ENCODE measurements around the gene CCDC102A. TPM values are rescaled to one million over a fixed set of nuclear protein-coding genes. Genes with fewer than 3 reads are reported as not detected.

The CCDC102A gene
- total and polyA plus RNA-seq, 5 experiments from 2014 or later = 7.0 to 17.0 (median 9.2) TPM

- Mint-ChIP-seq H3K4me1 (peaks cover 0 to 3% (median 1%) of the 10 kb centered on the region in 4 donors), H3K27ac (no peak overlapping the region), H3K4me3 (no peak overlapping the region), H3K27me3 (no peaks in the 10 kb centered on the region), H3K9me3 (no peaks in the 10 kb centered on the region), H3K36me3 (peaks cover 0 to 61% (median 5%) of the 10 kb centered on the region in 3 donors)
- ATAC-seq = no peak
- peak in 1 of 10 donors; percentile 48 for DNase-seq
- POLR2A ChIA-PET = interaction anchor here (0.8 kb wide), 1 partner anchor 28 kb away, joined by 3 read pairs; the partner anchor contains the start of gene ADGRG5
Observed at GRCh38 chr16:57514371-57514770, 22.0 kb downstream of the CCDC102A start.

GRCh38 chr16:57513371-57514102, 22.8 kb downstream of the CCDC102A start:
- Mint-ChIP-seq H3K4me3 (no peak overlapping the region), H3K36me3 (peaks cover 0 to 53% (median 5%) of the 10 kb centered on the region in 3 donors), H3K4me1 (no peaks in the 10 kb centered on the region), H3K27me3 (no peaks in the 10 kb centered on the region), H3K9me3 (no peaks in the 10 kb centered on the region), H3K27ac (no peak overlapping the region)
- POLR2A ChIA-PET = no interaction called here
- DNase-seq (peak in 1 of 10 donors; percentile 60), ATAC-seq (no peak)

GRCh38 chr16:57512296-57513001, 23.9 kb downstream of the CCDC102A start:
- Mint-ChIP-seq H3K4me1 (no peaks in the 10 kb centered on the region), H3K4me3 (no peak overlapping the region), H3K27me3 (no peaks in the 10 kb centered on the region), H3K36me3 (peaks cover 0 to 44% (median 5%) of the 10 kb centered on the region in 3 donors), H3K9me3 (no peaks in the 10 kb centered on the region), H3K27ac (peak overlapping the region in 1 of 10 donors; percentile 72)
- DNase-seq (peak in 1 of 10 donors; percentile 56), ATAC-seq (no peak)
- POLR2A ChIA-PET = no interaction called here

- H3K27ac Mint-ChIP-seq = peak overlapping the region in 3 of 10 donors; percentile 37 to 59 (median 40)
- no peak overlapping the region for H3K4me3 Mint-ChIP-seq
- no peaks in the 10 kb centered on the region for H3K9me3 Mint-ChIP-seq
- peaks cover 0 to 30% (median 2%) of the 10 kb centered on the region in 3 donors for H3K36me3 Mint-ChIP-seq
- H3K27me3 Mint-ChIP-seq = peaks cover 0 to 3% (median 0%) of the 10 kb centered on the region in 5 donors
- POLR2A ChIA-PET = no interaction called here
- ATAC-seq (no peak), DNase-seq (peak in 1 of 10 donors; percentile 27)
- H3K4me1 Mint-ChIP-seq = peaks cover 0 to 3% (median 0%) of the 10 kb centered on the region in 4 donors
Observed at GRCh38 chr16:57510016-57510871, 26.1 kb downstream of the CCDC102A start.

GRCh38 chr16:57509231-57509923, 27.0 kb downstream of the CCDC102A start:
- Mint-ChIP-seq H3K36me3 (peaks cover 0 to 27% (median 2%) of the 10 kb centered on the region in 3 donors), H3K27ac (peak overlapping the region in 1 of 10 donors; percentile 27), H3K4me1 (peaks cover 0 to 3% (median 0%) of the 10 kb centered on the region in 4 donors), H3K9me3 (no peaks in the 10 kb centered on the region), H3K4me3 (no peak overlapping the region), H3K27me3 (peaks cover 0 to 6% (median 0%) of the 10 kb centered on the region in 5 donors)
- ATAC-seq = no peak
- POLR2A ChIA-PET = no interaction called here
- DNase-seq = peak in 1 of 10 donors; percentile 50

GRCh38 chr16:57508035-57508425, 28.3 kb downstream of the CCDC102A start:
- POLR2A ChIA-PET = no interaction called here
- H3K4me3 Mint-ChIP-seq = no peak overlapping the region
- H3K4me1 Mint-ChIP-seq = peaks cover 0 to 3% (median 0%) of the 10 kb centered on the region in 4 donors
- H3K27me3 Mint-ChIP-seq = peaks cover 0 to 6% (median 0%) of the 10 kb centered on the region in 5 donors
- no peak overlapping the region for H3K27ac Mint-ChIP-seq
- ATAC-seq (no peak), DNase-seq (peak in 1 of 10 donors; percentile 19)
- peaks cover 0 to 13% (median 2%) of the 10 kb centered on the region in 3 donors for H3K36me3 Mint-ChIP-seq
- H3K9me3 Mint-ChIP-seq = no peaks in the 10 kb centered on the region

- DNase-seq (peak in 1 of 10 donors; percentile 54), ATAC-seq (no peak)
- H3K27ac Mint-ChIP-seq = no peak overlapping the region
- H3K4me1 Mint-ChIP-seq = peaks cover 0 to 3% (median 0%) of the 10 kb centered on the region in 4 donors
- POLR2A ChIA-PET = no interaction called here
- H3K27me3 Mint-ChIP-seq = peaks cover 0 to 6% (median 0%) of the 10 kb centered on the region in 5 donors
- peaks cover 0 to 10% (median 0%) of the 10 kb centered on the region in 3 donors for H3K36me3 Mint-ChIP-seq
- H3K4me3 Mint-ChIP-seq = no peak overlapping the region
- no peaks in the 10 kb centered on the region for H3K9me3 Mint-ChIP-seq
Observed at GRCh38 chr16:57507136-57508034, 29.0 kb downstream of the CCDC102A start.

GRCh38 chr16:57505169-57505568, 31.2 kb downstream of the CCDC102A start:
- peaks cover 0 to 6% (median 0%) of the 10 kb centered on the region in 5 donors for H3K27me3 Mint-ChIP-seq
- no peak overlapping the region for H3K4me3 Mint-ChIP-seq
- H3K4me1 Mint-ChIP-seq = peaks cover 6 to 13% (median 10%) of the 10 kb centered on the region in 4 donors
- no peak for DNase-seq
- H3K27ac Mint-ChIP-seq = peak overlapping the region in 1 of 10 donors; percentile 7
- no peaks in the 10 kb centered on the region for H3K36me3 Mint-ChIP-seq
- POLR2A ChIA-PET = interaction anchor here (0.7 kb wide), 2 partner anchors 16 to 114 kb away, joined by 4 to 6 read pairs; no protein-coding TSS in a partner anchor
- ATAC-seq = no peak
- no peaks in the 10 kb centered on the region for H3K9me3 Mint-ChIP-seq

GRCh38 chr16:57504491-57504890, 31.9 kb downstream of the CCDC102A start:
- POLR2A ChIA-PET = interaction anchor here (0.7 kb wide), 3 partner anchors 15 to 113 kb away, joined by 4 to 6 read pairs (median 4); no protein-coding TSS in a partner anchor
- Mint-ChIP-seq H3K27me3 (peaks cover 0 to 6% (median 0%) of the 10 kb centered on the region in 5 donors), H3K4me1 (peaks cover 6 to 17% (median 11%) of the 10 kb centered on the region in 4 donors), H3K9me3 (no peaks in the 10 kb centered on the region), H3K4me3 (no peak overlapping the region), H3K27ac (no peak overlapping the region), H3K36me3 (no peaks in the 10 kb centered on the region)
- ATAC-seq (no peak), DNase-seq (no peak)

- ATAC-seq = no peak
- H3K9me3 Mint-ChIP-seq = no peaks in the 10 kb centered on the region
- POLR2A ChIA-PET = interaction anchor here (0.7 kb wide), 1 partner anchor 25 kb away, joined by 4 read pairs; no protein-coding TSS in a partner anchor
- H3K27ac Mint-ChIP-seq = no peak overlapping the region
- H3K4me1 Mint-ChIP-seq = peaks cover 6 to 21% (median 11%) of the 10 kb centered on the region in 4 donors
- H3K4me3 Mint-ChIP-seq = no peak overlapping the region
- peak in 1 of 10 donors; percentile 44 for DNase-seq
- peaks cover 0 to 6% (median 0%) of the 10 kb centered on the region in 5 donors for H3K27me3 Mint-ChIP-seq
- H3K36me3 Mint-ChIP-seq = no peaks in the 10 kb centered on the region
Observed at GRCh38 chr16:57504001-57504400, 32.4 kb downstream of the CCDC102A start.

- peaks cover 0 to 6% (median 0%) of the 10 kb centered on the region in 5 donors for H3K27me3 Mint-ChIP-seq
- DNase-seq (peak in 1 of 10 donors; percentile 37), ATAC-seq (no peak)
- H3K4me3 Mint-ChIP-seq = peak overlapping the region in 1 of 10 donors; percentile 54
- no peaks in the 10 kb centered on the region for H3K36me3 Mint-ChIP-seq
- no peaks in the 10 kb centered on the region for H3K9me3 Mint-ChIP-seq
- H3K27ac Mint-ChIP-seq = peak overlapping the region in 1 of 10 donors; percentile 74
- H3K4me1 Mint-ChIP-seq = peaks cover 6 to 21% (median 11%) of the 10 kb centered on the region in 4 donors
- POLR2A ChIA-PET = no interaction called here
Observed at GRCh38 chr16:57503366-57503765, 33.0 kb downstream of the CCDC102A start.

Data from naive thymus-derived CD8-positive, alpha-beta T cell (primary cell).